Measurements from ENCODE around the gene PHLDA3. TPM values are rescaled to one million over a fixed set of nuclear protein-coding genes. Genes with fewer than 3 reads are reported as not detected.

PHLDA3 gene
- total RNA-seq, 1 experiment from 2014 or later: 22.1 TPM

DNA sequence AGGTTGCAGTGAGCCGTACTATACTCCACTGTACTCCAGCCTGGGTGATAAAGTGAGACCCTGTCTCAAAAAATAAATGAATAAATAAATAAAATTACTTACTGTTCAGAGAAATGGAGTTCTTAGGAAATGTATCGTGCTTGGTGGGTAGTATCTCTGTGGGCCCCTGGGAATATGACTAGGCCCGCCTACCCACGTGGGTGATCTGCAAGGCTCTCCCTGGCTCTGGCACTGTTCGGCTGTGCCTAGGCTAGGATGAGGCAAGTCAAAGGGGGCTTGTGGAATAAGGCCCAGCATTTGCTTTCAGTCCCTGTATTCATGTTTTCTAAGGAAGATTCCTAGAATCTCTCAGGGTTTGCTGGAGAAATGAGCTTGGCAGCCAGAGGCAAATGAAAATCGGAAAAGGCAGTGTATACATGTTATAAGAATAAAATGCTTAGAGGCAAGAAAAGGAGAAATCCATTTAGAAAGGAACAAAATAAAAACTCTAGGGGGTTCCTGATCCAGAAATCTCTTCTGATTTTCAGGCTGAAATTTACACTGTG lies 42.5 kb upstream of the PHLDA3 start:
- TF ChIP-seq, protein P1, sequence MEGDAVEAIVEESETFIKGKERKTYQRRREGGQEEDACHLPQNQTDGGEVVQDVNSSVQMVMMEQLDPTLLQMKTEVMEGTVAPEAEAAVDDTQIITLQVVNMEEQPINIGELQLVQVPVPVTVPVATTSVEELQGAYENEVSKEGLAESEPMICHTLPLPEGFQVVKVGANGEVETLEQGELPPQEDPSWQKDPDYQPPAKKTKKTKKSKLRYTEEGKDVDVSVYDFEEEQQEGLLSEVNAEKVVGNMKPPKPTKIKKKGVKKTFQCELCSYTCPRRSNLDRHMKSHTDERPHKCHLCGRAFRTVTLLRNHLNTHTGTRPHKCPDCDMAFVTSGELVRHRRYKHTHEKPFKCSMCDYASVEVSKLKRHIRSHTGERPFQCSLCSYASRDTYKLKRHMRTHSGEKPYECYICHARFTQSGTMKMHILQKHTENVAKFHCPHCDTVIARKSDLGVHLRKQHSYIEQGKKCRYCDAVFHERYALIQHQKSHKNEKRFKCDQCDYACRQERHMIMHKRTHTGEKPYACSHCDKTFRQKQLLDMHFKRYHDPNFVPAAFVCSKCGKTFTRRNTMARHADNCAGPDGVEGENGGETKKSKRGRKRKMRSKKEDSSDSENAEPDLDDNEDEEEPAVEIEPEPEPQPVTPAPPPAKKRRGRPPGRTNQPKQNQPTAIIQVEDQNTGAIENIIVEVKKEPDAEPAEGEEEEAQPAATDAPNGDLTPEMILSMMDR (IDR thresholded peaks at IDR 0.05 in 2 of 3, conservative IDR thresholded peaks at IDR 0.05 in 1 of 3; ENCODE audit: borderline replicate concordance in 1 of 3, insufficient read depth in 1 of 3, low read depth in 2 of 3, low read length in 2 of 3): no peak
- Histone ChIP-seq H3K9me2 (ENCODE audit: insufficient read depth) (no peaks in the 10 kb centered on the region), H3K27ac (ENCODE audit: low read depth, low read length) (no peak overlapping the region), H3K79me2 (ENCODE audit: insufficient read depth, low read length) (no peaks in the 10 kb centered on the region), H3K4me2 (ENCODE audit: low read length) (no peak overlapping the region), H4K20me1 (ENCODE audit: insufficient read depth) (no peaks in the 10 kb centered on the region), H3K4me1 (ENCODE audit: control insufficient read depth in 1 of 2, insufficient read depth in 2 of 2, low read length in 2 of 2) (peaks cover 10 to 30% of the 10 kb centered on the region in 2 experiments), H2AFZ (ENCODE audit: low read depth, low read length, poor library complexity, severe bottlenecking) (no peak overlapping the region), H3K4me3 (replicated peaks in 1 of 2; ENCODE audit: low read depth in 1 of 2, low read length in 2 of 2) (no peak overlapping the region), H3K36me3 (ENCODE audit: control insufficient read depth in 1 of 2, insufficient read depth in 2 of 2, low read length in 2 of 2) (no peaks in the 10 kb centered on the region), H3K27me3 (ENCODE audit: insufficient read depth, low read length) (no peaks in the 10 kb centered on the region), H3K9ac (ENCODE audit: low read length) (no peak overlapping the region), H3K9me3 (ENCODE audit: control insufficient read depth in 1 of 2, insufficient read depth in 1 of 2, low read depth in 1 of 2, low read length in 2 of 2) (no peaks in the 10 kb centered on the region)
- ATAC-seq (no peak), DNase-seq (ENCODE audit: low read depth, low spot score) (no peak)
- intact Hi-C loops (cut with micrococcal nuclease): no loop called here
- BruUV-seq (replicated peaks): no TSS peak
- RAD21 ChIA-PET (ENCODE audit: low non-redundant PET in 1 of 2, low total read pairs in 2 of 2, uncharacterized antibody in 2 of 2, unreplicated experiment in 2 of 2): interaction anchor here (1.0 to 2.6 kb wide), 4 partner anchors 30 to 75 kb away, joined by 4 to 23 read pairs (median 5); partner anchors contain the start of gene PHLDA3 (in 1 of the 2)
- POLR2A ChIA-PET: interaction anchor here (1.8 to 2.2 kb wide), 2 partner anchors 29 to 31 kb away, joined by 7 to 17 read pairs; no protein-coding TSS in a partner anchor
- CTCF ChIA-PET: interaction anchor here (0.8 to 8.8 kb wide), 9 partner anchors 10 to 197 kb away, joined by 3 to 194 read pairs (median 23); no protein-coding TSS in a partner anchor

DNA sequence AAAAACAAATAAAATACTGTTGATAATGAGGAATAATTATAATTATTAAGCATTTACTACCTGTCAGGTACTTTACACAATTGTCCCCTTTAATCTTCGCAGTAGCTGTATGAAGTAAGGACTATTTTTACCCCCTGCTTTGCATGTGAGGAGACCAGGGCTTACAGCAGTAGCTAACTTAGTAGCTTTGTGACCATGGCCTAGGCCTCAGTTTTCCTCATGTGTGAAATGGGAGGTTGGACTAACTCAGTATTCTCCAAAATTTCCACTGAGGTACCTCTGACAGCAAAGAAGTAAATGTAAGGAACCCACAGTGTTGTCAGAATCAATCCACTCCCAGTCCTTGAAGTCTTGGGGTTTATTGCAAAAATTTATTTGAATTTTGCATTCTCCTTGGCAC lies 41.7 kb upstream of the PHLDA3 start:
- H3K9me2 ChIP-seq (ENCODE audit: insufficient read depth): no peaks in the 10 kb centered on the region
- no peaks in the 10 kb centered on the region for H3K27me3 ChIP-seq (ENCODE audit: insufficient read depth, low read length)
- intact Hi-C loops (cut with micrococcal nuclease): no loop called here
- RAD21 ChIA-PET (ENCODE audit: low non-redundant PET in 1 of 2, low total read pairs in 2 of 2, uncharacterized antibody in 2 of 2, unreplicated experiment in 2 of 2): no interaction called here
- H3K79me2 ChIP-seq (ENCODE audit: insufficient read depth, low read length): no peaks in the 10 kb centered on the region
- DNase-seq (ENCODE audit: low read depth, low spot score) (no peak), ATAC-seq (no peak)
- CTCF ChIA-PET: interaction anchor here (1.1 to 8.8 kb wide), 2 partner anchors 28 to 63 kb away, joined by 4 to 194 read pairs; no protein-coding TSS in a partner anchor
- no peaks in the 10 kb centered on the region for H4K20me1 ChIP-seq (ENCODE audit: insufficient read depth)
- H3K9me3 ChIP-seq (ENCODE audit: control insufficient read depth in 1 of 2, insufficient read depth in 1 of 2, low read depth in 1 of 2, low read length in 2 of 2): no peaks in the 10 kb centered on the region
- no peak overlapping the region for H3K27ac ChIP-seq (ENCODE audit: low read depth, low read length)
- POLR2A ChIA-PET: no interaction called here
- H3K36me3 ChIP-seq (ENCODE audit: control insufficient read depth in 1 of 2, insufficient read depth in 2 of 2, low read length in 2 of 2): no peaks in the 10 kb centered on the region
- no TSS peak for BruUV-seq (replicated peaks)
- no peak overlapping the region for H2AFZ ChIP-seq (ENCODE audit: low read depth, low read length, poor library complexity, severe bottlenecking)
- H3K4me3 ChIP-seq (replicated peaks in 1 of 2; ENCODE audit: low read depth in 1 of 2, low read length in 2 of 2): no peak overlapping the region
- H3K4me2 ChIP-seq (ENCODE audit: low read length): no peak overlapping the region
- peaks cover 13 to 30% of the 10 kb centered on the region in 2 experiments for H3K4me1 ChIP-seq (ENCODE audit: control insufficient read depth in 1 of 2, insufficient read depth in 2 of 2, low read length in 2 of 2)
- no peak overlapping the region for H3K9ac ChIP-seq (ENCODE audit: low read length)
- TF ChIP-seq POLR2AphosphoS5 (IDR thresholded peaks at IDR 0.05; ENCODE audit: low read depth, low read length) (no peak), FOSL1 (IDR thresholded peaks at IDR 0.05; ENCODE audit: low read depth) (no peak), SRF (IDR thresholded peaks at IDR 0.05; ENCODE audit: low read depth) (no peak), POLR2A (IDR thresholded peaks at IDR 0.05; ENCODE audit: borderline replicate concordance, extremely low read depth, insufficient read depth, insufficient read length) (no peak), RAD21 (IDR thresholded peaks at IDR 0.05; ENCODE audit: low read depth) (no peak), TCF7L2 (IDR thresholded peaks at IDR 0.05; ENCODE audit: borderline replicate concordance, extremely low read depth, insufficient read depth, insufficient read length) (no peak), ELF1 (IDR thresholded peaks at IDR 0.05; ENCODE audit: borderline replicate concordance, low read depth) (no peak), JUND (IDR thresholded peaks at IDR 0.05) (no peak), EZH2 (IDR thresholded peaks at IDR 0.05) (no peak)
- TF ChIP-seq, protein P2, sequence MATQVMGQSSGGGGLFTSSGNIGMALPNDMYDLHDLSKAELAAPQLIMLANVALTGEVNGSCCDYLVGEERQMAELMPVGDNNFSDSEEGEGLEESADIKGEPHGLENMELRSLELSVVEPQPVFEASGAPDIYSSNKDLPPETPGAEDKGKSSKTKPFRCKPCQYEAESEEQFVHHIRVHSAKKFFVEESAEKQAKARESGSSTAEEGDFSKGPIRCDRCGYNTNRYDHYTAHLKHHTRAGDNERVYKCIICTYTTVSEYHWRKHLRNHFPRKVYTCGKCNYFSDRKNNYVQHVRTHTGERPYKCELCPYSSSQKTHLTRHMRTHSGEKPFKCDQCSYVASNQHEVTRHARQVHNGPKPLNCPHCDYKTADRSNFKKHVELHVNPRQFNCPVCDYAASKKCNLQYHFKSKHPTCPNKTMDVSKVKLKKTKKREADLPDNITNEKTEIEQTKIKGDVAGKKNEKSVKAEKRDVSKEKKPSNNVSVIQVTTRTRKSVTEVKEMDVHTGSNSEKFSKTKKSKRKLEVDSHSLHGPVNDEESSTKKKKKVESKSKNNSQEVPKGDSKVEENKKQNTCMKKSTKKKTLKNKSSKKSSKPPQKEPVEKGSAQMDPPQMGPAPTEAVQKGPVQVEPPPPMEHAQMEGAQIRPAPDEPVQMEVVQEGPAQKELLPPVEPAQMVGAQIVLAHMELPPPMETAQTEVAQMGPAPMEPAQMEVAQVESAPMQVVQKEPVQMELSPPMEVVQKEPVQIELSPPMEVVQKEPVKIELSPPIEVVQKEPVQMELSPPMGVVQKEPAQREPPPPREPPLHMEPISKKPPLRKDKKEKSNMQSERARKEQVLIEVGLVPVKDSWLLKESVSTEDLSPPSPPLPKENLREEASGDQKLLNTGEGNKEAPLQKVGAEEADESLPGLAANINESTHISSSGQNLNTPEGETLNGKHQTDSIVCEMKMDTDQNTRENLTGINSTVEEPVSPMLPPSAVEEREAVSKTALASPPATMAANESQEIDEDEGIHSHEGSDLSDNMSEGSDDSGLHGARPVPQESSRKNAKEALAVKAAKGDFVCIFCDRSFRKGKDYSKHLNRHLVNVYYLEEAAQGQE (IDR thresholded peaks at IDR 0.05; ENCODE audit: low read depth): no peak
- TF ChIP-seq, protein P3, sequence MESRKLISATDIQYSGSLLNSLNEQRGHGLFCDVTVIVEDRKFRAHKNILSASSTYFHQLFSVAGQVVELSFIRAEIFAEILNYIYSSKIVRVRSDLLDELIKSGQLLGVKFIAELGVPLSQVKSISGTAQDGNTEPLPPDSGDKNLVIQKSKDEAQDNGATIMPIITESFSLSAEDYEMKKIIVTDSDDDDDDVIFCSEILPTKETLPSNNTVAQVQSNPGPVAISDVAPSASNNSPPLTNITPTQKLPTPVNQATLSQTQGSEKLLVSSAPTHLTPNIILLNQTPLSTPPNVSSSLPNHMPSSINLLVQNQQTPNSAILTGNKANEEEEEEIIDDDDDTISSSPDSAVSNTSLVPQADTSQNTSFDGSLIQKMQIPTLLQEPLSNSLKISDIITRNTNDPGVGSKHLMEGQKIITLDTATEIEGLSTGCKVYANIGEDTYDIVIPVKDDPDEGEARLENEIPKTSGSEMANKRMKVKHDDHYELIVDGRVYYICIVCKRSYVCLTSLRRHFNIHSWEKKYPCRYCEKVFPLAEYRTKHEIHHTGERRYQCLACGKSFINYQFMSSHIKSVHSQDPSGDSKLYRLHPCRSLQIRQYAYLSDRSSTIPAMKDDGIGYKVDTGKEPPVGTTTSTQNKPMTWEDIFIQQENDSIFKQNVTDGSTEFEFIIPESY (IDR thresholded peaks at IDR 0.05; ENCODE audit: extremely low read depth, insufficient replicate concordance, low read length): no peak
